ENCODE measurements around the gene CDKN1C.

DNA sequence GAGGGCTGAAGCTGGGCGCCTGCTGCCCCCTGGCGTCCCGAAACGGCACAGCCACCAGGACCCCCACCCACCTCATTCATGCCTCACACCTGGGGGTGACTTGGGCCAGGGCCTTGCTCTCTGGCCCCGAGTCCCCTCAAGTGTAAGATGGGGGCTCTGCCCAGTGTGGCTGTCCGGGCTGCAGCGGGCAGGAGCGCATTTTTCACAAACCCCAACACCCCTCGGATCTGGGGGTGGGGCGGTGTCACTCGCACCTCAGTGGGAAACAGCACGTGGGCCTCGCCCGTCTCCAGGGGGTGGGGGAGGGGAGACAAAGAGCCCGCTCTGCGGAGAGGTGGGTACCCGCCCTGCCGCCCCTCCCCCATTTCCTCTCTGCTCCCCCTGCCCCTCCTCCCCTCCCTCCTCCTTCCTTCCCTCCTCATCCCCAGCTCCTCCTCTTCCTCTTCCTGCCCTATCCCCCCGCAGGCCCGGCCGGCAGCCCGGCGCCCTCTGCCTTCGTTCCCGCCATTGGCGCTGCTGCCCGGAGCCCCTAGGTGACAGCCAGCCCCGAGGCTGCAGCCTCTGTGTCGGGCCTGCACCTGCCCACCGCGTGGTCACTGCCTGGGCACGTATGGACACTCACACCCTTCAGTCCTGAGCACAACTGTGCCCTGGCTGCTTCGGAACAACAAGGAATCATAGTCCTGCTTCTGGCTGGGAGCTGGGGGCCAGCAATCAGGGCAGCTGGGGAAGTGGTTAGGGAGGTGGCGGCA lies 6.8 kb upstream of the CDKN1C start:
- peak in 1 of 2 donors; percentile 13 for TF ChIP-seq POLR2A (IDR thresholded peaks at IDR 0.05)
- TF ChIP-seq, protein P1, sequence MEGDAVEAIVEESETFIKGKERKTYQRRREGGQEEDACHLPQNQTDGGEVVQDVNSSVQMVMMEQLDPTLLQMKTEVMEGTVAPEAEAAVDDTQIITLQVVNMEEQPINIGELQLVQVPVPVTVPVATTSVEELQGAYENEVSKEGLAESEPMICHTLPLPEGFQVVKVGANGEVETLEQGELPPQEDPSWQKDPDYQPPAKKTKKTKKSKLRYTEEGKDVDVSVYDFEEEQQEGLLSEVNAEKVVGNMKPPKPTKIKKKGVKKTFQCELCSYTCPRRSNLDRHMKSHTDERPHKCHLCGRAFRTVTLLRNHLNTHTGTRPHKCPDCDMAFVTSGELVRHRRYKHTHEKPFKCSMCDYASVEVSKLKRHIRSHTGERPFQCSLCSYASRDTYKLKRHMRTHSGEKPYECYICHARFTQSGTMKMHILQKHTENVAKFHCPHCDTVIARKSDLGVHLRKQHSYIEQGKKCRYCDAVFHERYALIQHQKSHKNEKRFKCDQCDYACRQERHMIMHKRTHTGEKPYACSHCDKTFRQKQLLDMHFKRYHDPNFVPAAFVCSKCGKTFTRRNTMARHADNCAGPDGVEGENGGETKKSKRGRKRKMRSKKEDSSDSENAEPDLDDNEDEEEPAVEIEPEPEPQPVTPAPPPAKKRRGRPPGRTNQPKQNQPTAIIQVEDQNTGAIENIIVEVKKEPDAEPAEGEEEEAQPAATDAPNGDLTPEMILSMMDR (IDR thresholded peaks at IDR 0.05): peak; percentile 84 to 95 (median 90)

Data from thyroid gland (tissue), 4 donors.